Endodermal cell (in vitro differentiated cells): ENCODE results near the gene LMO3. TPM values are rescaled to one million over a fixed set of nuclear protein-coding genes. Genes with fewer than 3 reads are reported as not detected.

Experiments
- DNase-seq: peaks from one replicate; pipeline ENCODE4 v3.0.0-alpha.2; 2017
- H3K27ac ChIP-seq: 2 replicates; pipeline ENCODE4 v1.5.1; 2013; ENCODE audit warnings: mild to moderate bottlenecking, low read depth, low read length, moderate library complexity
- H3K27me3 ChIP-seq: 2 replicates; pipeline ENCODE4 v1.6.1; 2013; ENCODE audit warnings: mild to moderate bottlenecking, low read length, moderate library complexity; ENCODE audit not compliant: insufficient read depth, control insufficient read depth, poor library complexity, severe bottlenecking
- H3K36me3 ChIP-seq: 2 replicates; pipeline ENCODE4 v1.7.0; 2013; ENCODE audit warnings: mild to moderate bottlenecking, low read length, moderate library complexity; ENCODE audit not compliant: control insufficient read depth, insufficient read depth
- H3K4me1 ChIP-seq: one replicate; pipeline ENCODE4 v1.7.0; 2013; ENCODE audit warnings: low read length; ENCODE audit not compliant: control insufficient read depth, insufficient read depth
- H3K4me3 ChIP-seq: 2 replicates; pipeline ENCODE4 v1.5.1; 2013; ENCODE audit warnings: mild to moderate bottlenecking, low read length, moderate library complexity
- H3K9ac ChIP-seq: 2 replicates; pipeline ENCODE4 v1.6.1; 2013; ENCODE audit warnings: mild to moderate bottlenecking, low read length, moderate library complexity; ENCODE audit not compliant: poor library complexity, severe bottlenecking; ENCODE audit errors: extremely low read depth
- H3K9me3 ChIP-seq: 2 replicates; pipeline ENCODE4 v1.6.1; 2013; ENCODE audit warnings: mild to moderate bottlenecking, low read length, moderate library complexity; ENCODE audit not compliant: control insufficient read depth
- H3K27ac Mint-ChIP-seq: 2 replicates; pipeline ENCODE4 v1.8.0; 2020; ENCODE audit warnings: mixed read lengths
- H3K27me3 Mint-ChIP-seq: 2 replicates; pipeline ENCODE4 v1.8.0; 2021; ENCODE audit warnings: mild to moderate bottlenecking, mixed read lengths; ENCODE audit not compliant: insufficient read depth
- H3K36me3 Mint-ChIP-seq: 2 replicates; pipeline ENCODE4 v1.8.0; 2020; ENCODE audit warnings: low read depth, mixed read lengths
- H3K4me1 Mint-ChIP-seq: 2 replicates; pipeline ENCODE4 v1.8.0; 2020; ENCODE audit warnings: mixed read lengths
- H3K4me3 Mint-ChIP-seq: 2 replicates; pipeline ENCODE4 v1.8.0; 2020; ENCODE audit warnings: mild to moderate bottlenecking, moderate library complexity, mixed read lengths
- H3K9me3 Mint-ChIP-seq: 2 replicates; pipeline ENCODE4 v1.8.0; 2020; ENCODE audit warnings: mild to moderate bottlenecking, mixed read lengths
- CTCF ChIP-seq: fragments of 200-600 bp; sonication (generic); conservative IDR thresholded peaks from 2 replicates; pipeline ENCODE4 v1.5.0; 2021; ENCODE audit warnings: antibody characterized with exemption, mild to moderate bottlenecking
- WGBS, 2 experiments: methylation state at CpG; one replicate each; pipeline versions ENCODE4 v1.1.5 to v1.1.7; 2013; ENCODE audit warnings: missing lambda C conversion rate in 2 of 2, mixed read lengths in 1 of 2; ENCODE audit not compliant: insufficient coverage in 1 of 2, insufficient read length in 1 of 2; 5-methylcytosine and 5-hydroxymethylcytosine counted together
- total RNA-seq, 2 donors: library from RNA; stranded (reverse); fragmentation: NEBNext Ultra II Directional in 1 of 2; extraction: Animal tissue kit (Norgen Biotek cat#: 25700) in 1 of 2; gene quantifications; 2 replicates in 1 of 2; 3 replicates in 1 of 2; pipeline ENCODE4 v1.2.1, GENCODE V29; 2021

LMO3 gene
- total RNA-seq, 2 donors from 2014 or later: 0.77 to 3.2 TPM

- no peaks in the 10 kb centered on the region for H3K9me3 Mint-ChIP-seq
- Histone ChIP-seq H3K9me3 (no peaks in the 10 kb centered on the region), H3K27me3 (no peaks in the 10 kb centered on the region), H3K4me1 (no peaks in the 10 kb centered on the region), H3K9ac (no peak overlapping the region), H3K4me3 (no peak overlapping the region), H3K27ac (no peak overlapping the region), H3K36me3 (no peaks in the 10 kb centered on the region)
- no peak for TF ChIP-seq CTCF
- no peaks in the 10 kb centered on the region for H3K36me3 Mint-ChIP-seq
- 93 to 100% methylated on average over 1 of the region's 1 CpG for WGBS, 2 experiments
- H3K27me3 Mint-ChIP-seq: no peaks in the 10 kb centered on the region
- H3K4me1 Mint-ChIP-seq: no peaks in the 10 kb centered on the region
- no peak overlapping the region for H3K4me3 Mint-ChIP-seq
- no peak for DNase-seq
- H3K27ac Mint-ChIP-seq: no peak overlapping the region
Observed at GRCh38 chr12:16618256-16618655, 12.3 kb upstream of the LMO3 start.

- no peak overlapping the region for H3K27ac Mint-ChIP-seq
- H3K9me3 ChIP-seq: no peaks in the 10 kb centered on the region
- no peaks in the 10 kb centered on the region for H3K36me3 ChIP-seq
- peaks cover 31% of the 10 kb centered on the region for H3K27me3 Mint-ChIP-seq
- TF ChIP-seq CTCF: no peak
- no peaks in the 10 kb centered on the region for H3K36me3 Mint-ChIP-seq
- peaks cover 39% of the 10 kb centered on the region for H3K4me1 Mint-ChIP-seq
- H3K9ac ChIP-seq: no peak overlapping the region
- no peak overlapping the region for H3K4me3 Mint-ChIP-seq
- H3K27me3 ChIP-seq: peaks cover 29% of the 10 kb centered on the region
- H3K27ac ChIP-seq: no peak overlapping the region
- no peak for DNase-seq
- H3K9me3 Mint-ChIP-seq: no peaks in the 10 kb centered on the region
- H3K4me3 ChIP-seq: no peak overlapping the region
- peaks cover 5% of the 10 kb centered on the region for H3K4me1 ChIP-seq
Observed at GRCh38 chr12:16613199-16613598, 7.2 kb upstream of the LMO3 start.

- peaks cover 44% of the 10 kb centered on the region for H3K4me1 Mint-ChIP-seq
- peaks cover 5% of the 10 kb centered on the region for H3K4me1 ChIP-seq
- no peaks in the 10 kb centered on the region for H3K9me3 ChIP-seq
- no peak overlapping the region for H3K4me3 Mint-ChIP-seq
- H3K27me3 ChIP-seq: peaks cover 35% of the 10 kb centered on the region
- H3K36me3 ChIP-seq: no peaks in the 10 kb centered on the region
- peaks cover 37% of the 10 kb centered on the region for H3K27me3 Mint-ChIP-seq
- no peaks in the 10 kb centered on the region for H3K36me3 Mint-ChIP-seq
- no peak for DNase-seq
- no peak overlapping the region for H3K27ac ChIP-seq
- no peaks in the 10 kb centered on the region for H3K9me3 Mint-ChIP-seq
- H3K27ac Mint-ChIP-seq: no peak overlapping the region
- no peak overlapping the region for H3K9ac ChIP-seq
- H3K4me3 ChIP-seq: no peak overlapping the region
- TF ChIP-seq CTCF: no peak
Observed at GRCh38 chr12:16612647-16613046, 6.7 kb upstream of the LMO3 start.
